ENCODE results near the gene FKBP3.
"Not testable (repeated sequence)": the region's sequence is repeated elsewhere in the genome, so short reads cannot be mapped to it uniquely, and the experiment has no call there.

The FKBP3 gene

GRCh38 chr14:45134051-45134958 lies at the start of gene FKBP3:
Gene FKBP3 (minus strand): TSS chr14:45134481. CDS start chr14:45134456, 25 bp downstream.
- peak; percentile 95 for FAIRE-seq

GRCh38 chr14:45181806-45182205 lies 47.5 kb upstream of the FKBP3 start:
- FAIRE-seq = no peak

- no peak for FAIRE-seq
These were observed 47.0 kb upstream of the FKBP3 start for GRCh38 chr14:45181329-45181728.

GRCh38 chr14:45177076-45177475 lies 42.8 kb upstream of the FKBP3 start:
- FAIRE-seq = no peak

GRCh38 chr14:45169906-45170305 lies 35.6 kb upstream of the FKBP3 start:
- no peak for FAIRE-seq

GRCh38 chr14:45156067-45156466 lies 21.8 kb upstream of the FKBP3 start:
- no peak for FAIRE-seq

GRCh38 chr14:45150386-45150890 lies 16.2 kb upstream of the FKBP3 start:
- FAIRE-seq = no peak

GRCh38 chr14:45149602-45150001 lies 15.3 kb upstream of the FKBP3 start:
- no peak for FAIRE-seq

- no peak for FAIRE-seq
These were observed 10.9 kb upstream of the FKBP3 start for GRCh38 chr14:45145214-45145613.

- no peak for FAIRE-seq
These were observed 10.4 kb upstream of the FKBP3 start for GRCh38 chr14:45144658-45145057.

- not testable (repeated sequence) for FAIRE-seq
These were observed 7.8 kb upstream of the FKBP3 start for GRCh38 chr14:45142083-45142482.

GRCh38 chr14:45140661-45141187 lies 6.4 kb upstream of the FKBP3 start:
- no peak for FAIRE-seq

GRCh38 chr14:45136399-45136798 lies 2.1 kb upstream of the FKBP3 start:
- no peak for FAIRE-seq

- peak; percentile 96 for FAIRE-seq
These were observed 1.5 kb upstream of the FKBP3 start, which contains the start of gene FANCM for GRCh38 chr14:45135659-45136395. Gene FANCM (plus strand): TSS chr14:45135930. CDS start chr14:45136032, 102 bp downstream.

GRCh38 chr14:45135156-45135555 lies 875 bp upstream of the FKBP3 start:
- peak; percentile 74 for FAIRE-seq

GRCh38 chr14:45133683-45134050 lies 614 bp downstream of the FKBP3 start:
- no peak for FAIRE-seq

GRCh38 chr14:45128963-45129629 lies 5.2 kb downstream of the FKBP3 start:
- no peak for FAIRE-seq

- FAIRE-seq = no peak
These were observed 8.5 kb downstream of the FKBP3 start for GRCh38 chr14:45125754-45126153.

- FAIRE-seq = no peak
These were observed 11.0 kb downstream of the FKBP3 start for GRCh38 chr14:45123271-45123670.

GRCh38 chr14:45120096-45120495 lies 14.2 kb downstream of the FKBP3 start:
- FAIRE-seq = no peak

- no peak for FAIRE-seq
These were observed 15.7 kb downstream of the FKBP3 start for GRCh38 chr14:45118594-45118993.

- FAIRE-seq = peak; percentile 88
These were observed 20.0 kb downstream of the FKBP3 start for GRCh38 chr14:45114327-45114726.
